Activated CD4-positive, CD25-positive, alpha-beta regulatory T cell treated with anti-CD3 and anti-CD28 coated beads, Interleukin-2, amount 50 U/mL, for 24 hours (primary cell): ENCODE data around the gene TSPO.

ENCODE experiments used
- ATAC-seq, 2 donors: fragments of 150-1000 bp; cut with Tn5 transposase; one replicate each; pipeline ENCODE4 v1.10.0; 2021; ENCODE audit warnings: mild to moderate bottlenecking in 1 of 2, moderate library complexity in 1 of 2

Gene TSPO

DNA sequence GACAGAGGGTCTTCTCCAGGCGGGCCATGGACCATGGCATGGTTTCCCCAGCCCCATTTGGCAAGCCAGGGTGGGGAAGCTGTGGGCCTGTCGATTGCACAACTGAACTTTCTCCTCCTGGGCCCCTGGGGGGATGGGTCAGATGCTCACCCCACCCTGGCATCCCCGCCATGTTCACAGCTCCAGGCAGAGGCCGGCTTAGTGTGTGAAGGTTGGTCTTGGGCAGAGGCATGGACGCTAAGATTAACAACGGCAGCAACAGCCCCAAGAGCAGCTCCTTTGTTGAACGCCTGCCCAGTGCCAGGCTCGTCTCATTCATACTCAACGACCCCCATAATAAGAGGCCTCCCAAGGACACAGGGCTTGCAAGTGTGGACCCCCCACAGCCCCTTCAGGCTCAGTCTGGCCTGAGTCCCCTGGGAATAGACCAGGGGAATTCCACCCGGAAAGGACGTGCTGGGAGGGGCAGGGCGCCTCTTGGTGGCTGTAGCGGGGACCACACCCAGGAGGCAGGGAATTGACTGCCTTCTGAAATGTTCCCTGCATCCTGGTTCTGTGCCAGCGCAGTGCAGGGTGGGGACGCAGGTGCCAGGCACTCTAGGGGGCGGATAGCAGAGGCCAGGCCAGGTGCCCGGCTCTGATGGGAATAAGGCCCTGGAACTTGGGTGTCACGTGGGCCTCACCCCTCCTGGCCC lies 8.3 kb downstream of the TSPO start:
- no peak for ATAC-seq

DNA sequence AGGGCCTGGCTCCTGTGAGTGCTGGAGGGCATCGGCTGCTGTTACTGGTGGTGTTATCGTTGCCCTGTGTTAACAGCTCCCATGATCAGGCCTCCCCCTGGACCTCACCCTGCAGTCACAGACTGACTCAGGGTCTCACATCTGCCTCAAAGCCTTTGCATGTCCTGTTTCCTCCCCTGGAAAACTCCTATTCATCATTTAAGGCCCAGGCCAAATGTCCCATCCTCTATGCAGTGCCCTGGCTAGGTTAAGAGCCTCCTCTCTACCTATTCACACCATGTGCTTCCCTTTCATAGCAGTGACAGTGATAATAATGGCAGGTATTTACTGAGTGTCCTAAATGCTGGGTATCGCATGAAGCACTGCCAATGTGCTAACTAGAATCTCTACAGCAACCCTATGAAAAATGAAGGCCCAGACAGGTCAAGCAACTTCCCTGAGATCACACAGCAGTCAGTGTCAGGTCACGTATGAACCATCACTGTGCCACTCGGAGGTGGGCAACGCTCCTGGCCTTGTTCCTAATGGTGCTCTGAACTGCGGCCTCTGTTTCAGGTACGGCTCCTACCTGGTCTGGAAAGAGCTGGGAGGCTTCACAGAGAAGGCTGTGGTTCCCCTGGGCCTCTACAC lies 9.3 kb downstream of the TSPO start:
- no peak for ATAC-seq

DNA sequence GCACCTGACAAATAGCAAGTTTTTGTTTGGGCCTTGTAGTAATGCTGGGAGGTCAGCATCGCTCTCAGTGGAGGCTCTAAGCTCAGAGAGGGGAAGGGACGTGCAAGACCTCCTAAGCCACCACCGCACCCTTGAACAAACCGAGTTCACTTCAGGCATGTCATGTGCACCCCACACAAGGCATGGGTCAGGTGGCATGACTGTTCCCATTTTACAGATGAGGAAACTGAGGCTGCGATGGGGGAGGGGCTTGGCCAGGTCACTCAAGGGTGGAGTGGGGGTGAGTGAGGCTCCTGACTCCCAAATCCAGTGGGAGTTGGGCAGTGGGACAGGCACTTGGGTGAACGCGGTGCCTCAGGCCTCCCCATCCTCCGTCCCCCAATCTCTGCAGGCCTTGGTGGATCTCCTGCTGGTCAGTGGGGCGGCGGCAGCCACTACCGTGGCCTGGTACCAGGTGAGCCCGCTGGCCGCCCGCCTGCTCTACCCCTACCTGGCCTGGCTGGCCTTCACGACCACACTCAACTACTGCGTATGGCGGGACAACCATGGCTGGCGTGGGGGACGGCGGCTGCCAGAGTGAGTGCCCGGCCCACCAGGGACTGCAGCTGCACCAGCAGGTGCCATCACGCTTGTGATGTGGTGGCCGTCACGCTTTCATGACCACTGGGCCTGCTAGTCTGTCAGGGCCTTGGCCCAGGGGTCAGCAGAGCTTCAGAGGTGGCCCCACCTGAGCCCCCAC lies 11.2 kb downstream of the TSPO start:
- no peak for ATAC-seq

DNA sequence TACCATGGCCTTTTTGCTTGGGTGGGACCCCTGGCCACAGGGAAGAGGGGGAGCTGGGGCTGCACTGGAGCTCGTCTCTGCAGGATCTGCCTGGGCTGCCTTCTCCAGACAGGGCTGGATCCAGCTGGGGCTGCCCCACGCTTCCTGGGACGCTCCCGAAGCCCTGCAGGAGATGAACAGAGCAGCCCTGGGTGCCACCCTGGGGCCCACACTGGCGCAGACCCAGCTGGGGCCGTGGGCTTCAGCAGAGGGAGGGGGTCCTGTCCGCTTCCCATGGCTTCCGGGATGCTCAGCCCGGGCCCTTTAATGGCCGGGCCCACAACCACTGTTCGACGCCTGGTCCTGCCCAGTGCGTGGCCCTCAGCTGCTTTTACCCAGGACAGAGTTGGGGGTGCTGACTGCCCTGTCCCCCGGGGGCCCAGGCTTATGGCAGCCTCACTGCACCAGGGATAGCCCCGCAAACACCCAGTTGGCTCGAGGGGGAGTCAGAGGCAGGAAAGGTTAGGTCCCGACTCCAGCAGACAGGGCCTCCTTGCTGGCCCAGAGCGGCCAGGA lies 12.0 kb downstream of the TSPO start:
- no peak for ATAC-seq

DNA sequence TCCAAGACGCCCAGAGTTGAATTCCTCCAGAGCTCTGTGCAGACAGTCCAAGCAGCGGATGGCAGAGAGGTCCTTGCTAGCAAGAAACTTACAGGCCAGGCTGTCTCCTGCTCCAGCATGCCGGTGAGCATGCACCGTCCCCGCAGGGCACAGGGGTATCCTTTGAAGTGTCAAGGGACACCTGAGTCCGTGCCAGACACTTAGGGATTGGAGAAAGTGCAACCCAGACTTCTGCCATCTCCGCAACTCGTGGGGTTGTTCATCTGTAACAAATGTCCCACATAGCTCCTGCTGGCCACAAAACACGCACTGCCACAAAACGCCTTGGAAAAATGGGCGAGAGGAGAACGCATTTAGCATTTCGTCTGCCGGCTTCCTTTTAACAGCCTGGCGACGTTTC lies 13.3 kb downstream of the TSPO start:
- no peak for ATAC-seq

DNA sequence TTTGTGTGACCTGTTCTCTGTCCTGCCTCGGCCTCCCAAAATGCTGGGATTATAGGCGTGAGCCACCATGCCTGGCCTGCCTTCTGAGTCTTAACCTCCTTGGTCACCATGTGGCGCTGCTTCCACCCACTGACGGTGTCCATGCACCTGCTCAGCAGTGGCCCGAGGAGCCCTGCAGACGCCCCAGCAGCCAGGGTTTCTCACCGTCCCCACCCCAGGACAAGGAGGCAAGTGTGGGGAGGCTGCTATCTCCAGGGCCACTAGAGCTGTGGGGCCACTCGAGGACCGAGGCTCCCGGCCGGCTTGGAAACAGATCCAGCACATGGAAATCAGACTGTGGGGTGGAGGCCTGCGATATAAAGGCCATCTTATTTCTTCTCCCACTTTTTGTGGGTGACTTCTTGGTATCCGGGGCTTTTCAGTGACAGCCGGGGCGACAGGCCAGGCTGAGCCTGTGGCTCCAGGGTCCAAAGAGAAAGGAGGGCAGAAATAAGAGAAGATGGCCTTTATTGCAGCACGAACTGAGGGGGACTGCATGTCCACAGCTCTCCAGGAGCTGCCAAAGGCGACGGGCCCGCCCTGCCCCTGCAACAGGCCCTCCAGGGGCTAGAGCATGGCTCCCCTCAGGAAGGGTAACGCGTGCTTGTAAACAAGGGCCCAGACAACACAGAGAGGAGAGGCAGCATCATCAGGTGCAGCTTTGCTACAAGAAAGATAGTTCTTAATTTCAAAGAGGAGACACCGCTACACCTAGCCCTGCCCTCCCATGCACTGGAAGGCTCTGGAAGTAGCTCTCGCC lies 15.0 kb downstream of the TSPO start:
- ATAC-seq, result no peak

DNA sequence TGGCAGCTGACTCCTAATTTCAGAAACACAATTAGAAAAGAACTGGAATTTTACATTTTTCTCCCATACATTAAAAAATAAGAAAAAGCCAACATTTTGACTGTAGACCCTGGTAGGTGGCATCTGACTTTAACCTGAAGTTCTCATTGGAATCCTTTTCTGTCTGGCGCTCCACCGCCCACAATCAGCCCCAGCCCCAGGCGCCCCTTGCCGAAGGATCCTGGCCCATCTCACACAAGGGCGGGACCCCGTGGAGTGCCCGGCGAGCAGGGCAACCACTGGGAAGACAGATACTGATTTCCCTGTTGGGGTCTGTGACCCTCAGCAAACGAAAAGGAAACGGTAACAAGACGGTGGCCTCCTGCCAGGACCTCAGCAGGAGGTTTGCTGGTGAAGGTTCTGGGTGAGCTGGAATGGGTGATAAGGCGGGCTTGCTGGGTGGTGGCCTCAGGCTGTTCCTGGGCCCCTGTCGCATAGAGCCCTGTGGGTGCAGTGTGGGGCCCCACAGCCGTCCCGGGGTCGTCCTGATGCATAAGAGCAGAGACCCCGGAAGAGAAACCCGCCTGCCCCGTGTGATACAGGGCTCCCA lies 15.7 kb downstream of the TSPO start:
- ATAC-seq, result no peak

DNA sequence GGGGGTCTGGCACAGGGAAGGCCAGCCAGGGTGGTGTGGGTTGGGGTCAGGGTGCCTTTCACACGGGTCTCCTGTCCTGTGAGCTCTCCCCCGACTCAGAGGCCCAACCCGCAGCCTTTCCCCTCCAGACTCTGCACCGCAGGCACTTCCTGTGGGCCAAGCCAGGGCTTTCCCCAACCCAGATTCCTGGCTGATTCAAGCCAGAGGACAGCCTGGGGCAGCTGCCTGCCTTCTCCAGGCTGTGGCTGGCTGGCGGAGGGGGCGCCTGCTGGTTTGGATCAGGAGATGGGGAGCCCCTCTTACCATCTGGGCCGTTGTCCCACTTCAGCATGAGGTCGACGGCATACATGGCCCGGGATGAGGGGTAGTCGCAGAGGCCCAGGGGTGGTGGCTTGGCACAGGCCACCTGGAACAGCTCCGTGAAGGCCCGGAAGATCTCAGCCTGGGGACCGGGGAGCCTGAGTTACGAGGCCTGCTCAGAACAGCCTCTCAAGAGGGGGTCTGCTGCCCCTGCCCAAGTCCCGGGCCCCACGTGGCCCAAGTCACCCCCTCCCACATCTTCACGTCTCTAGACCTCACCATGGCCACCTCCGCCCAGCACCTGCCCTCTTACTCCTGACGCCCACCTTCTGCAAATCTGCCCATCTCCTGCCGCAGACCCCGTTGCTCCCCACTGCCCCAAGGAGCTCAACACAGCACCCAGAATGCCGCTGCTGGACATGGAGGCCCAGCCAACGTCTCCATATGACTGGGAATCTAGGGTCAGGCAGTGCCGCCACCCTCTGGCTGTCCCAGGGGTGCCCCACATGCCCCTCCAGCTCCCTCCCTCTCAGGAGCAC lies 17.3 kb downstream of the TSPO start:
- no peak for ATAC-seq

DNA sequence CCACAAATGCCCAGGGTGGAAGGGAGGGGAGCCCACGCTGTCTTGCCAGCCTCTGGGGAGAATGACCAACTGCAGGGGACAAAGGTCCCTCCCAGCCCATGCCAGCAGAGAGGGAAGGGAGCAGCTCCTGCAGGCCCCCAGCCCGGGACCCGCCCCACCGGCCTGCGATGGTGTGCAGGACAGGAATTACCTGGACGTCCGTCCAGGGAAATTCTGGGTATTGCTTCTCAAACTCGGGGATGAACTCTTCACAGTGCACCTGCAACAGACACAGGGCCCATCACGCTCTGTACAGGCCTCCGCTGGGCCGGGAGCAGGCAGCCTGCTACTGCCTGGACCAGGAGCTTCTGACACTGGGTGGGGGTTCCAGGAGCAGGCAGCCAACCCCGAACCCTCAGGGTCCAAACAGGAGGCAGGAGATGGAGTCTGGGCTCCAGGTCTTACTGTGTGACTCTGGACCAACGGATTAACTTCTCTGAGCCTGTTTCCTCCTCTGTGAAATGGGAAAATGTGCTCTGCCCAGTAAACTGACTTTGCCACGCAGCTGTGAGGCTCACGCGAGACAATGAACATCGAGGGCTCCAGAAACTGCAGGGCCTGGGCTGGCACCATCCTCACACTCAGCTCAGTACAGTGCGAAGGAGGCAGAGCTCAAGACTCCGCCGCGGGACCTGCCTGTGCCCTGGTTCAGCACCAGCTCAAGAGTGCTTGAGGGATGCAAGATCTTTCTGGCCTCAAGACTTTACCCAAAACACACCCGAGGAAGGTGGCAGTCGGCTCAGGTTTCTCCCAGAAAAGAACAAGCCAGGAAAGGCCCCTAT lies 18.2 kb downstream of the TSPO start:
- ATAC-seq, result no peak

DNA sequence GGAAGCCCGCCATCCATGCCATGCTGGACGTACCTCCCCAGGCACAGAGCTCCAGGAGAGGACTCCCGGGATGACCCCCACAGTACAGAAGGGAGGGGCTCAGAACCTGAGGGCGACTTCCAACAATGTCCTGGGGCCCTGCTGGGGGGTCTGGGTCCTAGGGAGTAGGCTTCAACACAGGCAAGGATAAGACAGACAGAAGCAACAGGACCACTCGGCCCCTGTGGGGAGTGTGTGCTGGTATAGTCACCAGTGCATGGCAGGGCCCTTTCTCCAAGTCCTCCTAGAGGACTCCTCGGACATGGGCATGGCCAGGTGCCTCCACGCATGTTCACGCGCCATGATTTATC lies 18.7 kb downstream of the TSPO start:
- no peak for ATAC-seq

DNA sequence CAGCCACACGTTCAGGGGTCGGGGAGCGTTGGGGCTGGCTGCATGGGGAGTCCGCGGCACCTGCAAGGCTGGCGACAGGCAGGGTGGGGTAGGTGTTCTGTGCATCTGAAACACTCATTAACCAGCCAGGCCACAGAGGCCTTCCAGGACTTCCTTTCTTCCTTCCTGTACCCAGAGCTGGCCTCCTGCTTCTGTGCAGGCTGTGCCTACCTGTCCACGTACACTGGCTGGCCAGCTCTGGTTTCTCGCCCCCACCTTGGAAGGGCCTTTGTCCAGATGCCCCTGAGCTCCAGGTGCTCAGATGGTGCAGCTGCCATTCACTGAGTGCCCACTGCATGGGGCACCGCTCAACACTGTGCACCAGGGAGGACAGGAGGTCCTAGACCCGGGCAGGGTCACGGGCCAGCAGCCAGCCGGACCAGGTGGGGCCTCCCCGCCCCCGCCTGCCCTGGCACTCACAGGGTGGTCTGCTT lies 19.7 kb downstream of the TSPO start:
- no peak for ATAC-seq

DNA sequence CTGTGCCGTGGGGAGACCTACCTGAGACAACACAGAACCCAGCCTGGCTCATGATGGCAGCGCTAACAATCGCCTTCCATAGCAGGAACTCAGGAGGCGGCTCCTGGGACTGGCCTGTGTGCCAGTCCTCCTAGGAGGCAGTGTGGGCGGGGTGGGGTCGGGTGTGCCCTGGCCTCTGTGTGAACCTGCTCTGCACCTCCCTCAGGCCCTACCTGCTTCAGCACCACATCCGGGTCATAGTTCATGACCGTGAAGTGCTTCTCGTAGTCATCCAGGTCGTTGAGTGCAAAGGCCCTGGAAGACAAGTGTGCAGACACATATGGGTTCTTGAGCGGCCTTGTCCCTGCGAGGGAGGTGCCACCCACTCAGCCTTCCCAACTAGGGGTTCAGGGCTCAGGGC lies 20.2 kb downstream of the TSPO start:
- ATAC-seq, result no peak

DNA sequence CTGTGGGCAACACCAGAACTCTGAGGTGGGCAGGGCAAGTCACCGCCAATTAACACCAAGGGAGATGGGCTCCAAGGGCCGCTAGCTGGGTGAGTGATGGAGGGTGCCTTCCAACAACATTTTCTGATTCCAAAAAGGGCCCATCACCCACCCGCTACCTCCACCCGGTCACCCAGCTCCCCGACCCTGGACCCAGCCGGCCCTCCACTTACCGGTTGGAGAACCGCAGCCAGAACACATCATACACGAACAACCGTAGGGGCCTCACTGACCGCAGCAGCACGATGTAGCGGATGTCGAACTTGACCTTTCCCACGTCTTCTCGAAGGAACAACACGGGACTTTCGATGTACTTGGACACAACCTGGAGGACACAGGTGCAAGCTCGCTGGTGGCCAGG lies 20.8 kb downstream of the TSPO start:
- no peak for ATAC-seq

DNA sequence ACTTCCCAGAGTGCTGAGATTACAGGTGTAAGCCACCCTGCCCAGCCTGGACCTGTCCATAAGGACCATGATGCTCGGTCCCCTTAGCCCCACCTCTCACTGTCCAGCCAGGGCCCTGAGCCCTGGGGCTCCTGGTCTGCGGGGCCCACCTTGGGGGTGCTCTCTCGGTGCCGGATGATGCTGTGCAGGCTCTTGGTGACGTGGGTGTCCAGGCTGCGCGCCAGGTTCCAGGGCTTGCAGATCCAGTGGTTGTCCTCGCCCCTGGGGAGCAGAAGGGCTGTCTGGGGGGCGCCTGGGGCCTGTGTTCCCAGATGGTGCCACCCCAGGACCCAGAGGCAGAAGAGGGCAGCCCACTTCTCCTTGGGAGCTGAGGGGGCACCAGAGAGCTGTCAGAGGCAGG lies 22.2 kb downstream of the TSPO start:
- ATAC-seq, result no peak

DNA sequence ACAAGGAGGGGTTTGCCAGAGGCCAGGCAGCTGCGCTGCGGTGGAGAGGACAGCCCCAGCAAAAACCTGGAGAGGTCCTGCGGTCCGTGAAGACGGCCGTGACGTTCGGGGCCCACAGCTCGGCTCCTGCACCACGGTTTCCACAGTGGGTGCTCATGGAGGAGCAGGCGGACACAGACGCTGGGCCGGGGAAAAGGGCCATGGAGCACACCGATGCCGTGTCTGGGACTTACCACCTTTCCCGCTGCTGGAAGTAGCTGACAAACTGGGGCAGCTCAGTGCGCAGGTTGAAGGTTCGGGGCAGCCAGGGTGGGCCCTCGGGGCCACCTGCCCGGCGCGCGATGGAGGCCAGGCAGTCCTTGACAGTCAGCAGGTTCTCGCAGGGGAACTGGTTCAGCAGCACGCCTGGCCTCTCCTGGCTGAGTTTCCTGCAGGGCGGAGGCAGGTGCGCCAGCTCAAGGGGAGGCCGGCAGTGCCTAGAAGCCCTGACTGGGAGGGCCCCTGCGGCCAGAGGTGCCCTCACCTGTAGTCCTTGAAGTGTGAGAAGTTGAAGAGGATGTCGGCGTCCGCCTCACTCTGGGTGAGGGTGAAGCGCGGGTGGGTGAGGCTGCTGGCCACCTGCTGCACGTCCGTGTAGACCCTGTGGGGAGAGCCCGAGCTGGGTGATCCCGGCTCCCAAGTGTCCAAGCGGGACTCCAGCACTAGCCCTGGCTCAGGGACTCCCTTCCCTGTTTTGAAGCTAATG lies 22.8 kb downstream of the TSPO start:
- no peak for ATAC-seq

DNA sequence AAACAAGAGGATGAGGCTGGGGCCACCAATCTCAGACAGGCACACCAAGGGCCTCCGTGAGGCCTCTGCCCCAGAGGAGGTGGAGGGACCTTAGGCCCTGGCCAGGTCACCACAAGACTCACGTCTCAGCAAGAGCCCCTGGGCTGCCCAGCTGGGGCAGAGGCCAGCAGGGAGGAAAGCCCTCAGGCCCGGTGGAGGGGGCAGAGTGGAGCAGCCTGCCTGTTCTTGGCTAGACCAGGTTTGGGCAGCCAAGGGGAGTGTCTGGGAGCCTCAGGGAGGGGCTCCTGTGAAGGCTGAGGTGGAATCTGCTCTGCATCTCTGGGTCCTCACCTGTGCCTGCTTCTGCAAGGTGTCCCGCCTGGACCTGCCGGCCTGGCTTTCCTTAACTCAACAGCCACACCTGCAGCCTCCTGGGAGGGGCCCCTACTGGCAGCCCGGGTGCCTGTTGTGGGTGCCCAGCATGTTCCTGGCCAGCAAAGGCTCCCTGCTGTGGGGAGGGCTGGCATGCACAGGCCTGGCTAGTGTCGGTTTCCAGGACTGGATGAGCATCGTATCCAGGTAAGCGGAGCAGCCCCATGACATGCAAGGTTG lies 23.7 kb downstream of the TSPO start:
- ATAC-seq, result no peak

DNA sequence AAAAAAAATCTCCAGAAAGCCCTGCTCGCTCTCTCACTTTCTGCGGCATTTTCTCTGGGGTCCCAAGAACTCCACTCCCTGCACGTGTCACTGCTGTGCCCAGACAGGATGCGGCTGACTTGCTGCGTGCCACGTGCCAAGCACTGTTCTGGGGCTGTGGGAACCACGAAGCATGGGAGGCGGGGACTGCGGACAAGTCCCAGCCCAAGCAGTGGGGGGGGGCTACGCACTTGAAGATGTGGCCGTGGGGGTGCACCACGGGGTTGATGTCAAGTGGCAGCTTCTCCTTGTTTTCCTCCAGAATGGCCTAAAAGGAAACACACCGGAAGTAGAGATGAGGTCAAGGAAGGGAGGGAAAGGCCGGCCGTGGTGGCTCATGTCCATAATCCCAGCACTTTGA lies 24.7 kb downstream of the TSPO start:
- no peak for ATAC-seq

DNA sequence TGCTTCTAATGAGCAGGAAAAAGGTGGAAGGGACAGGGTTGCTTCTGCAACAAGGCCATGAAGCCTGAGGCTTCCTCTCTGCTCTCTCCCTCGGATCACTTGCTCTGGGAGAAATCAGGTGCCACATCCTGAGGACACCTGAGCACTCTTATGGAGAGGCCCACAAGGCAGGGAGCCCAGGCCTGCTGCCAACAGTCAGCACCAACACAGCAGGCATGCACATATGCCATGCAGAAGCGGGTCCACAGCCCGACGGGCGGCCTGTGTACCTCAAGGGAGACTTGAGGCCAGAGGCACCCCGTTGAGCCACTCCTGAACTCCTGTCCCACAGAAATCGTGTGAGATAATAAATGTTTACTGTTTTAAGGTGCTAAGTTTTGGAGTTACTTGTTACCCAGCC lies 26.1 kb downstream of the TSPO start:
- no peak for ATAC-seq

DNA sequence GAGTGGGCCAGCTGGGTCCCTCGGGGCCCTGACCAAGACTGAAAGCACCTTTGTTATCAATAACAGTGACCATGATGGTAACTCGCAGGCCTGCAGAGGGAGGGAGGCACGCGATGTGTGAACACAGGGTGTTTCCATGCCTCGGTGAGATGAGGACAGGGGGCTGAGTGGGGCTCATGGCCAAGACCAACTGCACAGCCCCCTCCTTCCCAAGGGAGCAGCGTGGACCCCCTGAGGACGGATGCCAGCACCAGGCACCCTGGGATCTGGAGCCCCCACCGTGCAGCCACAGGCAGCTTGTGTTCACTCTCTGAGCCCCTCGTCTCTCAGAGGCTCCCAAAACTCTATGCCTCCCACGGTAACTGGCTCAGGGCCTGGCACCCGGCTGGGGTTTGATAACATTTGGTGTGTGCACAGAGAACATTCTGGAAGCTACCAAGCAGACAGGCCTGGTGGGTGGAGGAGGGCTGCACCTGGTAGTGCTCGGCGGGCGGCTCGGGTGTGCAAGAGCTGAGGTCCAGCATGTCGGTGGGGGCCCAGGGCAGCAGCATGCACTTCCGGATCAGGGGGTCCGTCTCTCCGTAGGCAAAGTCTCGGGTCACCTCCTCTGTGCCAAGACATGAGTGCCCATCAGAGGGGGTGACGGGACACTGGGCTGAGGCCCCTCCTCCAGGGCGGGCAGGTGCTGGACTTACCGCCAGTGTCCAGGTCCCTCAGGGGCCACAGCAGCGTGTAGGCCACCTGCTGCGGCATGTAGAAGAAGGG lies 28.0 kb downstream of the TSPO start:
- no peak for ATAC-seq
